Astrocyte of the spinal cord (primary cell): ENCODE measurements around the gene NSRP1.
"Not testable (repeated sequence)": the region's sequence is repeated elsewhere in the genome, so short reads cannot be mapped to it uniquely, and the experiment has no call there.

Experiments
- DNase-seq: peaks from one replicate; pipeline ENCODE4 v3.0.0; 2011; ENCODE audit warnings: low read depth, low spot score
- H3K4me3 ChIP-seq: 2 replicates; pipeline ENCODE4 v1.5.1; 2011; ENCODE audit warnings: low read depth, mild to moderate bottlenecking, low read length, moderate library complexity
- in situ Hi-C: cut with HindIII; loops from 2 replicates; pipeline ENCODE4 v1.10.0; 2017; ENCODE audit warnings: low sequenced_read_pairs
- TF ChIP-seq, protein P1 (sequence below): IDR thresholded peaks from 2 replicates; pipeline ENCODE4 v1.5.1; 2012; ENCODE audit warnings: low read depth, mild to moderate bottlenecking, low read length, inconsistent platforms

The NSRP1 gene

DNA sequence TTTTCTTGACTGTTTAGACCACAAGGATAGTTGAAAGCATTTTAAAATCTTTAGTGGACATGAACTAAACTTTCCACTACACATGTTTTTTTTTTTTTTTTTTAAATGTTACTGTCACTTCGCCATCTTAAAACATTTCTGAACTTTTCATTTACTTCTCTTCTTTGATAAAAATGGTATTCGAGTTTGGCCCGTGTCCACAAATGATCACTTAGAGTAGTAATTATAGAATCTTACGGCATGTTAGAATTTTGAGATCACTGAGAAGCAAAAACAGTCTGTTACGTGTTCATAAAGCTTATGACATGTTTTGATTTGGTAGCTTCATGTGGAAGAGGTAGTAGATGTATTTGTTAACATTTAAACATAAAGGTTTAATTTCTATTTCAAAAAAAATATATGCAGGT, 1.1 kb downstream of the NSRP1 start:
- in situ Hi-C loops, result no loop called here
- TF ChIP-seq, protein P1, sequence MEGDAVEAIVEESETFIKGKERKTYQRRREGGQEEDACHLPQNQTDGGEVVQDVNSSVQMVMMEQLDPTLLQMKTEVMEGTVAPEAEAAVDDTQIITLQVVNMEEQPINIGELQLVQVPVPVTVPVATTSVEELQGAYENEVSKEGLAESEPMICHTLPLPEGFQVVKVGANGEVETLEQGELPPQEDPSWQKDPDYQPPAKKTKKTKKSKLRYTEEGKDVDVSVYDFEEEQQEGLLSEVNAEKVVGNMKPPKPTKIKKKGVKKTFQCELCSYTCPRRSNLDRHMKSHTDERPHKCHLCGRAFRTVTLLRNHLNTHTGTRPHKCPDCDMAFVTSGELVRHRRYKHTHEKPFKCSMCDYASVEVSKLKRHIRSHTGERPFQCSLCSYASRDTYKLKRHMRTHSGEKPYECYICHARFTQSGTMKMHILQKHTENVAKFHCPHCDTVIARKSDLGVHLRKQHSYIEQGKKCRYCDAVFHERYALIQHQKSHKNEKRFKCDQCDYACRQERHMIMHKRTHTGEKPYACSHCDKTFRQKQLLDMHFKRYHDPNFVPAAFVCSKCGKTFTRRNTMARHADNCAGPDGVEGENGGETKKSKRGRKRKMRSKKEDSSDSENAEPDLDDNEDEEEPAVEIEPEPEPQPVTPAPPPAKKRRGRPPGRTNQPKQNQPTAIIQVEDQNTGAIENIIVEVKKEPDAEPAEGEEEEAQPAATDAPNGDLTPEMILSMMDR, result no peak
- peak overlapping the region; percentile 76 for H3K4me3 ChIP-seq
- DNase-seq, result no peak

DNA sequence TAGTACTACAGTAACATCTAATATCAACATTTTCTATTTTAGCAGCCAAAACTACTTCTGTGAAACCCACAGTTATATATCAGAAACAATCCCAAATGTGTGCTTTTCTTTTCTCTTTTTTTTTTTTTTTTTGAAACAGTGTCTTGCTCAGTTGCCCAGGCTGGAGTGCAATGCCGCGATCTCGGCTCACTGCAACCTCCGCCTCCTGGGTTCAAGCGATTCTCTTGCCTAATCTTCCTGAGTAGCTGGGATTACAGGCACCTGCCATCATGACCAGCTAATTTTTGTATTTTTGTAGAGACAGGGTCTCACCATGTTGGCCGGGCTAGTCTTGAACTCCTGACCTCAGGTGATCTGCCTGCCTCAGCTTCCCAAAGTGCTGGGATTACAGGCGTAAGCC, 2.0 kb downstream of the NSRP1 start:
- in situ Hi-C loops, DNase-seq, H3K4me3 ChIP-seq: not testable (repeated sequence)

DNA sequence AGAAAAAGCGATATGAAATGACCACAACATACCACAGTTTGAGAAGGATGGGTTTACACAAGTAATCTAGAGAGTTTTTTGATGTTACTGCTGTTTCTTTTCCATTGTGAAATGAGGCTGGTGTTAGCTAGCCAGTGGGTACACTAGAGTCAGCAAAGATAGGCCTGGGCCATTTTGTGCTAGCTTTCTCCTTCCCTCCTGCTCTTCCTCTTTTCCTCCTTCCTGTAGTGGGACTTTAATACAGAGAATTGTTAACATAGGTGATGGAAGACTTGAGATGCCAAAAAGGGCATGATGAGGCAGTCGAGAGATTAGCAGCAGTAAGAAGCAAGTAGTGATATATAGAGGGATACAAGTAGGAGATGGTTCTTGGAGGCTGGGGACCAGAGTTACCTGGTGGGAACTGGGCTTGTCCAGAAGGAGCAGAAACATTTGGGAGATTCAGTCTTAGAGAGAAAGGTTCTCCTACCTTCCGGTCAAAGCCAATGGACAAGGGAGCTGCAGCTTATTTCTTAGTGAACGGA, 7.7 kb downstream of the NSRP1 start:
- TF ChIP-seq, protein P1, result no peak
- H3K4me3 ChIP-seq, result no peak overlapping the region
- in situ Hi-C loops, result no loop called here
- no peak for DNase-seq

DNA sequence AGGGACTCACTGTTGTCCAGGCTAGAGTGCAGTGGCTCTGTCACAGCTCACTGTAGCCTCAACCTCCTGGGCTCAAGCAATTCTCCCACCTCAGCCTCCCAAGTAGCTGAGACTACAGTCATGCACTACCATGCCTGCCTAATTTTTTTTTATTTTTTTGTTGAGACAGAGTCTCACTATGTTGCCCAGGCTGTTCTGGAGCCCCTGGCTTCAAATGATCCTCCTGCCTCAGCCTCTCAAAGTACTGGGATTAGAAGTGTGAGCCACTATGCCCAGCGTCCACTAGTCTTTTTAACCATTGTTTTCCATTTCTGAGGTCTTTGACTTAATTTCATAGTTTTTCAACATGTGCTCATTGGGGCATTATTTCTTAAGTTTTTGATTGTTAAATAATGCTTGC, 13.5 kb downstream of the NSRP1 start:
- no peak for DNase-seq
- no peak overlapping the region for H3K4me3 ChIP-seq
- TF ChIP-seq, protein P1, result no peak
- in situ Hi-C loops, result no loop called here

DNA sequence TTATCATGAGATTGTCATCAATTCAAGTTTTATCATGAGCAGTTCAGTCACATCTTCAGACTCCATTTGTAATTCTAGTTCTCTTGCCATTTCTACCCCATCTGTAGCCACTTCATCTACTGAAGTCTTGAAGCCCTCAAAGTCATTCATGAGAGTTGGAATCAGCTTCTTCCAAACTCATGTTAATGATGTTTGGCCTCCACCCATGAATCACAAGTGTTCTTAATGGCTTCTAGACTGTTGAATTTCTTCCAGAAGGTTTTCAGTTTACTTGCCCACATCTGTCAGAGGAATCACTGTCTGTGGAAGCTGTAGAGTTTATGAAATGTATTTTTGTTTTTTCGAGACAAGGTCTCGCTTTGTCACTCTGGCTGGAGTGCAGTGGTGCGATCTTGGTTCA, 16.0 kb downstream of the NSRP1 start:
- in situ Hi-C loops, result no loop called here
- DNase-seq, result no peak

DNA sequence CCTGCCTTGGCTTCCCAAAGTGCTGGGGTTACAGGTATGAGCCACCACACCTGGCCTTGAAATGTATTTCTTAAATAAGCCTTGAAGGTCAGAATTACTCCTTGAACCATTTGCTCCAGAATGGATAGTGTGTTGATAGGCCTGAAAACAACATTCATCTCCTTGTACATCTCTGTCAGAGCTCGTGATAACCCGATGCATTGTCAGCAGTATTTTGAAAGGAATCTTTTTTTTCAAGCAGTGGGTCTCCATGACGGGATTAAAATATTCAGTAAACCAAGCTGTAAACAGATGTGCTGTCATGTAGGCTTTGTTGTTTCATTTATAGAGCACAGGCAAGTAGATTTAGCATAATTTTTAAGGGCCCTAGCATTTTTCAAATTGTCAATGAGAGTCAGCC, 16.6 kb downstream of the NSRP1 start:
- in situ Hi-C loops, result no loop called here

More for the DNA sequence above, 16.0 kb downstream of the NSRP1 start:
- TF ChIP-seq, protein P1, result no peak
- no peak overlapping the region for H3K4me3 ChIP-seq

DNA sequence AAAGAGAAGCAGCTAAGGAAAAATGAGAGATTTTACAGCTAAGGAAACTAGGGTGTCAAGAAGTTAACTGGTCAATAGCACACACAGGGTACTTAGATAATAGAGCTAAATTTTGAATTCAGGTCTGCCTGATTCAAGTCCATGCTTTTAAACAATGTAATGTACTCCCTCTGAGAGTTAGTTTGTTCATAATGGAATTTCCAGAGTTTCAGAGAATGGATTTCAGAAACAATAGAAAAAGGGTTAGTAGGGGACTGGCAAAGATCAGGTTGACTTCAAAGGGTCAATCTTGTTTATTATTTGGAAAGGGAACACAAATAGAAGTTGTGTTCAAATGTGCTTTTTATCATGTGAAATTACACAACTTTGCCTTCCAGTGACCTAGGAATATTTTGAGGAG, 17.9 kb downstream of the NSRP1 start:
- TF ChIP-seq, protein P1, result no peak
- in situ Hi-C loops, result no loop called here
- no peak overlapping the region for H3K4me3 ChIP-seq
- no peak for DNase-seq

More for the DNA sequence above, 16.6 kb downstream of the NSRP1 start:
- no peak overlapping the region for H3K4me3 ChIP-seq
- DNase-seq, result no peak
- TF ChIP-seq, protein P1, result no peak
